RWPE1 (cell line): ENCODE data around the gene SARS2.
"Not testable (repeated sequence)": the region's sequence is repeated elsewhere in the genome, so short reads cannot be mapped to it uniquely, and the experiment has no call there.

Experiments used
- CTCF ChIA-PET: fragments of 350-600 bp; sonication (Branson Sonifier 250); formaldehyde crosslinking; extraction: SDS; loops from one replicate; lab custom pipeline; 2021; lab: Yijun Ruan, JAX
- POLR2A ChIA-PET: fragments of 400-600 bp; formaldehyde crosslinking; extraction: SDS; loops from one replicate; lab custom pipeline; 2020; ENCODE audit warnings: antibody characterized with exemption; ENCODE audit not compliant: low non-redundant PET; lab: Yijun Ruan, JAX
- DNase-seq: peaks from one replicate; pipeline ENCODE4 v3.0.0; 2012; ENCODE audit warnings: low spot score
- H3K27ac ChIP-seq: fragments of 450-650 bp; 2 replicates; pipeline ENCODE4 v1.5.1; 2017
- CTCF ChIP-seq: fragments of 450-650 bp; conservative IDR thresholded peaks from 2 replicates; pipeline ENCODE4 v1.5.1; 2017; ENCODE audit warnings: low read depth, mild to moderate bottlenecking

Gene SARS2

GRCh38 chr19:38891771-38892170, 38.8 kb downstream of the SARS2 start:
- no peak for TF ChIP-seq CTCF
- POLR2A ChIA-PET, result no interaction called here
- CTCF ChIA-PET, result interaction anchor here (1.1 kb wide), 1 partner anchor 23 kb away, joined by 5 read pairs; no protein-coding TSS in a partner anchor
- H3K27ac ChIP-seq, result peak overlapping the region; percentile 40
- no peak for DNase-seq

GRCh38 chr19:38890686-38891085, 39.9 kb downstream of the SARS2 start:
- TF ChIP-seq CTCF, result no peak
- CTCF ChIA-PET, result no interaction called here
- POLR2A ChIA-PET, result no interaction called here

GRCh38 chr19:38889803-38890202, 40.8 kb downstream of the SARS2 start:
- no peak for DNase-seq
- no peak overlapping the region for H3K27ac ChIP-seq
- TF ChIP-seq CTCF, result no peak
- POLR2A ChIA-PET, result no interaction called here
- CTCF ChIA-PET, result no interaction called here

More at GRCh38 chr19:38890686-38891085, 39.9 kb downstream of the SARS2 start:
- peak overlapping the region; percentile 40; the same call in 1 of the 2 replicates for H3K27ac ChIP-seq
- DNase-seq, result no peak

- CTCF ChIA-PET, result interaction anchor here (0.5 to 1.0 kb wide), 3 partner anchors 38 to 1675 kb away, joined by 4 to 6 read pairs (median 4); partner anchors contain the start of gene FAM98C
- POLR2A ChIA-PET, result no interaction called here
- H3K27ac ChIP-seq, result peak overlapping the region; percentile 38; the same call in 1 of the 2 replicates
- no peak for TF ChIP-seq CTCF
- DNase-seq, result no peak
Observed at GRCh38 chr19:38888876-38889275, 41.7 kb downstream of the SARS2 start.

- peak overlapping the region; percentile 66 for H3K27ac ChIP-seq
- DNase-seq, POLR2A ChIA-PET: not testable (repeated sequence)
- CTCF ChIA-PET, result interaction anchor here (1.0 kb wide), 1 partner anchor 13 kb away, joined by 11 read pairs; no protein-coding TSS in a partner anchor
Observed at GRCh38 chr19:38884691-38885090, 45.9 kb downstream of the SARS2 start.

- ChIA-PET CTCF (no interaction called here), POLR2A (no interaction called here)
- no peak for DNase-seq
- peak overlapping the region; percentile 11; the same call in 1 of the 2 replicates for H3K27ac ChIP-seq
- no peak for TF ChIP-seq CTCF
Observed at GRCh38 chr19:38883286-38883685, 47.3 kb downstream of the SARS2 start.

GRCh38 chr19:38880882-38881609, 49.5 kb downstream of the SARS2 start:
- H3K27ac ChIP-seq, result 0 out of 2 replicates have a peak overlapping the region, but pooled peaks have one; percentile 14
- DNase-seq, result no peak
- TF ChIP-seq CTCF, result no peak
- ChIA-PET POLR2A (no interaction called here), CTCF (interaction anchor here (0.7 kb wide), 1 partner anchor 50 kb away, joined by 3 read pairs; no protein-coding TSS in a partner anchor)
